ENCODE data around the gene PMAIP1.

DNA sequence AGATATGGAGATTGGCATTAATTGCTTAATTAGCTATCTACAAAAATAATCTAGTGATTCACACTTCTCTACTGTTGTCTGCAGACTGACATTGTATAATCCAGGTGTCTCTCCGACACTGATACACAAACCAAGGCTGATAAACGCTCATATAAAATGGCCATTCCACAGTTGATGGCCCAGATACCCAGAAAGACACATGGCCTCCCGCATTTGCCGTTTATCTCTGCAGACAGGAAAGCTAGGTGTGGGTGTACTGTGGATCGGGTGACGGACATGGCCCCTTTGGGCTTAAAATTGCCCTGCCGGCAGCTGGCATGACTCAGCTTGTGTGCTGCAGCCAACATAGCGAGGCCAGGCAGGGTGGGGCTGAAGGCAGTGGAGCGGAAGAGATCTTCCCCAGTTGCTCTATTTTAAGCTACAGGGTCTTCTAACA is 18.5 kb downstream of the PMAIP1 start:
- no peak for TF ChIP-seq HNF4A (conservative IDR thresholded peaks at IDR 0.05)
- TF ChIP-seq, protein P1, sequence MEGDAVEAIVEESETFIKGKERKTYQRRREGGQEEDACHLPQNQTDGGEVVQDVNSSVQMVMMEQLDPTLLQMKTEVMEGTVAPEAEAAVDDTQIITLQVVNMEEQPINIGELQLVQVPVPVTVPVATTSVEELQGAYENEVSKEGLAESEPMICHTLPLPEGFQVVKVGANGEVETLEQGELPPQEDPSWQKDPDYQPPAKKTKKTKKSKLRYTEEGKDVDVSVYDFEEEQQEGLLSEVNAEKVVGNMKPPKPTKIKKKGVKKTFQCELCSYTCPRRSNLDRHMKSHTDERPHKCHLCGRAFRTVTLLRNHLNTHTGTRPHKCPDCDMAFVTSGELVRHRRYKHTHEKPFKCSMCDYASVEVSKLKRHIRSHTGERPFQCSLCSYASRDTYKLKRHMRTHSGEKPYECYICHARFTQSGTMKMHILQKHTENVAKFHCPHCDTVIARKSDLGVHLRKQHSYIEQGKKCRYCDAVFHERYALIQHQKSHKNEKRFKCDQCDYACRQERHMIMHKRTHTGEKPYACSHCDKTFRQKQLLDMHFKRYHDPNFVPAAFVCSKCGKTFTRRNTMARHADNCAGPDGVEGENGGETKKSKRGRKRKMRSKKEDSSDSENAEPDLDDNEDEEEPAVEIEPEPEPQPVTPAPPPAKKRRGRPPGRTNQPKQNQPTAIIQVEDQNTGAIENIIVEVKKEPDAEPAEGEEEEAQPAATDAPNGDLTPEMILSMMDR (IDR thresholded peaks at IDR 0.05; ENCODE audit: low read depth, low read length, missing input control): no peak
- TF ChIP-seq, protein P2, sequence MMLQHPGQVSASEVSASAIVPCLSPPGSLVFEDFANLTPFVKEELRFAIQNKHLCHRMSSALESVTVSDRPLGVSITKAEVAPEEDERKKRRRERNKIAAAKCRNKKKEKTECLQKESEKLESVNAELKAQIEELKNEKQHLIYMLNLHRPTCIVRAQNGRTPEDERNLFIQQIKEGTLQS (IDR thresholded peaks at IDR 0.05): no peak
- TF ChIP-seq RAD21 (IDR thresholded peaks at IDR 0.05): no peak
- TF ChIP-seq, protein P3, sequence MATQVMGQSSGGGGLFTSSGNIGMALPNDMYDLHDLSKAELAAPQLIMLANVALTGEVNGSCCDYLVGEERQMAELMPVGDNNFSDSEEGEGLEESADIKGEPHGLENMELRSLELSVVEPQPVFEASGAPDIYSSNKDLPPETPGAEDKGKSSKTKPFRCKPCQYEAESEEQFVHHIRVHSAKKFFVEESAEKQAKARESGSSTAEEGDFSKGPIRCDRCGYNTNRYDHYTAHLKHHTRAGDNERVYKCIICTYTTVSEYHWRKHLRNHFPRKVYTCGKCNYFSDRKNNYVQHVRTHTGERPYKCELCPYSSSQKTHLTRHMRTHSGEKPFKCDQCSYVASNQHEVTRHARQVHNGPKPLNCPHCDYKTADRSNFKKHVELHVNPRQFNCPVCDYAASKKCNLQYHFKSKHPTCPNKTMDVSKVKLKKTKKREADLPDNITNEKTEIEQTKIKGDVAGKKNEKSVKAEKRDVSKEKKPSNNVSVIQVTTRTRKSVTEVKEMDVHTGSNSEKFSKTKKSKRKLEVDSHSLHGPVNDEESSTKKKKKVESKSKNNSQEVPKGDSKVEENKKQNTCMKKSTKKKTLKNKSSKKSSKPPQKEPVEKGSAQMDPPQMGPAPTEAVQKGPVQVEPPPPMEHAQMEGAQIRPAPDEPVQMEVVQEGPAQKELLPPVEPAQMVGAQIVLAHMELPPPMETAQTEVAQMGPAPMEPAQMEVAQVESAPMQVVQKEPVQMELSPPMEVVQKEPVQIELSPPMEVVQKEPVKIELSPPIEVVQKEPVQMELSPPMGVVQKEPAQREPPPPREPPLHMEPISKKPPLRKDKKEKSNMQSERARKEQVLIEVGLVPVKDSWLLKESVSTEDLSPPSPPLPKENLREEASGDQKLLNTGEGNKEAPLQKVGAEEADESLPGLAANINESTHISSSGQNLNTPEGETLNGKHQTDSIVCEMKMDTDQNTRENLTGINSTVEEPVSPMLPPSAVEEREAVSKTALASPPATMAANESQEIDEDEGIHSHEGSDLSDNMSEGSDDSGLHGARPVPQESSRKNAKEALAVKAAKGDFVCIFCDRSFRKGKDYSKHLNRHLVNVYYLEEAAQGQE (IDR thresholded peaks at IDR 0.05): no peak
- TF ChIP-seq RXRA (IDR thresholded peaks at IDR 0.05): no peak
- TF ChIP-seq GABPA (IDR thresholded peaks at IDR 0.05 in 1 of 2, conservative IDR thresholded peaks at IDR 0.05 in 1 of 2): no peak
- no peak for TF ChIP-seq SP1 (IDR thresholded peaks at IDR 0.05)
- TF ChIP-seq TAF1 (conservative IDR thresholded peaks at IDR 0.05): no peak

All from liver (tissue), 3 donors.